Measurements from ENCODE around the gene ZBTB9.

Gene ZBTB9

DNA sequence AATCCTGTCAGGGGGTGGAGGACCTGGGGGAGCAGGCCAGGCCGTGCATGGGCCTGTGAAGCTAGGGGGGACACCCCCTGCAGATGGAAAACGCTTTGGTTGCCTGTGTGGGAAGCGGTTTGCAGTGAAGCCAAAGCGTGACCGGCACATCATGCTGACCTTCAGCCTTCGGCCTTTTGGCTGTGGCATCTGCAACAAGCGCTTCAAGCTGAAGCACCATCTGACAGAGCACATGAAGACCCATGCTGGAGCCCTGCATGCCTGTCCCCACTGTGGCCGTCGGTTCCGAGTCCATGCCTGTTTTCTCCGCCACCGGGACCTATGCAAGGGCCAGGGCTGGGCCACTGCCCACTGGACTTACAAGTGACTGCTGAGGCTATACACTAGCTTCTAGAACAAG is 1.8 kb downstream of the ZBTB9 start:
- TF ChIP-seq, protein P1, sequence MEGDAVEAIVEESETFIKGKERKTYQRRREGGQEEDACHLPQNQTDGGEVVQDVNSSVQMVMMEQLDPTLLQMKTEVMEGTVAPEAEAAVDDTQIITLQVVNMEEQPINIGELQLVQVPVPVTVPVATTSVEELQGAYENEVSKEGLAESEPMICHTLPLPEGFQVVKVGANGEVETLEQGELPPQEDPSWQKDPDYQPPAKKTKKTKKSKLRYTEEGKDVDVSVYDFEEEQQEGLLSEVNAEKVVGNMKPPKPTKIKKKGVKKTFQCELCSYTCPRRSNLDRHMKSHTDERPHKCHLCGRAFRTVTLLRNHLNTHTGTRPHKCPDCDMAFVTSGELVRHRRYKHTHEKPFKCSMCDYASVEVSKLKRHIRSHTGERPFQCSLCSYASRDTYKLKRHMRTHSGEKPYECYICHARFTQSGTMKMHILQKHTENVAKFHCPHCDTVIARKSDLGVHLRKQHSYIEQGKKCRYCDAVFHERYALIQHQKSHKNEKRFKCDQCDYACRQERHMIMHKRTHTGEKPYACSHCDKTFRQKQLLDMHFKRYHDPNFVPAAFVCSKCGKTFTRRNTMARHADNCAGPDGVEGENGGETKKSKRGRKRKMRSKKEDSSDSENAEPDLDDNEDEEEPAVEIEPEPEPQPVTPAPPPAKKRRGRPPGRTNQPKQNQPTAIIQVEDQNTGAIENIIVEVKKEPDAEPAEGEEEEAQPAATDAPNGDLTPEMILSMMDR (IDR thresholded peaks at IDR 0.05; ENCODE audit: extremely low read depth, missing control alignments) = no peak
- DNase-seq (ENCODE audit: low spot score) = no peak

DNA sequence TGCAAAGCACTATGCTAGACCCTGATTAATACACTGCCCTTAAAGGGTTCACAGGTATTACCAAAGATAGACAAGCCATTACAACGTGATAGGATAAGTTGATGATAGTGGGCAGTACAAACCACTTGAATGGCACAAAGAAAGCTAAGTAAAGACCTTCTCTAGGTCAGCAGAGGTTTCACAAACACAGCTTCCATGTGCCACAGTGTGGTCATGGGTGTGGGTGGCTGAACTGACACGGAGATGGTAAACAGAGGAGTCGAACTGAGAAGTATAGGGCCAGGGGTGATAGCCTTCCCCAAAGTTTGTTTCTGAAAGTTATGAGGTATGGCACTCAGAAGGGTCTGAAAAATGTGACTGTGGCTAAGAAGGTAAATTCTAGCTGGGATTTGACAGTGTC is 4.3 kb downstream of the ZBTB9 start:
- DNase-seq (ENCODE audit: low spot score) = no peak
- TF ChIP-seq, protein P1 (IDR thresholded peaks at IDR 0.05; ENCODE audit: extremely low read depth, missing control alignments) = no peak

DNA sequence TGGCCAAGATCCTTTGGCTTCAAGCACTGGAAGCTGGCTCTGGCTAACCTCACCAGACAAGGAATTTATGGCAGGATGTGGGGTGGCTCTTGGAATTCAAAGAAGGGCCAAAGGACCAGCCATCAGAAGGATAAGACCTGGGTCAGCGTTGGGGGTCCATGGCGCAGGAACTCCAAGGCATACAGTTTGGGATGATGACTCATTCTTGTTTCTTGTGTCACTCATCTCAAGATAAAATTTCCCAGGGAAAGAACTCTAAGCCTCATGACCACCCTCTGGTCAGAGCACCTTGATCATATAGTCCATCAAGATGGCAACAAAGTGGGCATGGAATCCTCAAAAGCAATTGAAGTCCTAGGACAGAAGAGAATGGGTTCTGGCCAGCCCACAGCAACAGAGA is 4.8 kb downstream of the ZBTB9 start:
- no peak for DNase-seq (ENCODE audit: low spot score)
- TF ChIP-seq, protein P1 (IDR thresholded peaks at IDR 0.05; ENCODE audit: extremely low read depth, missing control alignments) = no peak

DNA sequence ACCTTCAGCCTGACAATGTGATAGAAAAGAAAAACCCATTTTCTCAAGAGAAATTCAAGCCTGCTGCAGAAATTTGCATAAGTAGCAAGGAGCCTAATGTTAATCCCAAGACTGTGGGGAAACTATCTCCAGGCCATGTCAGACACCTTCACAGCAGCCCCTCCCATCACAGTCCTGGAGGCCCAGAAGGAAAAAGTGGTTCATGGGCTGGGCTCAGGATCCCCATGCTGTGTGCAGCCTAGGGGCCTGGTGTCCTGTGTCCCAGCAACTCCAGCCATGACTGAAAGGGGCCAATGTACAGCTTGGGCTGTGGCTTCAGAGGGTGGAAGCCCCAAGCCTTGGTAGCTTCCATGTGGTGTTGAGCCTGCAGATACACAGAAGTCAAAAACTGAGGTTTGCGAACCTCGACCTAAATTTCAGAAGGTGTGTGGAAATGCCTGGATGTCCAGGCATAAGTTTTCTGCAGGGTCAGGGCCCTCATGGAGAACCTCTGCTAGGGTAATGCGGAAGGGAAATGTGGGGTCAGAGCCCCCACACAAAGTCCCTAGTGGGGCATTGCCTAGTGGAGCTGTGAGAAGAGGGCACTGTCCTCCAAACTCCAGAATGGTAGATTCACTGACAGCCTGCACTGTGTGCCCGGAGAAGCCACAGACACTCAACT is 11.8 kb downstream of the ZBTB9 start:
- TF ChIP-seq, protein P1 (IDR thresholded peaks at IDR 0.05; ENCODE audit: extremely low read depth, missing control alignments) = no peak
- DNase-seq (ENCODE audit: low spot score) = no peak

DNA sequence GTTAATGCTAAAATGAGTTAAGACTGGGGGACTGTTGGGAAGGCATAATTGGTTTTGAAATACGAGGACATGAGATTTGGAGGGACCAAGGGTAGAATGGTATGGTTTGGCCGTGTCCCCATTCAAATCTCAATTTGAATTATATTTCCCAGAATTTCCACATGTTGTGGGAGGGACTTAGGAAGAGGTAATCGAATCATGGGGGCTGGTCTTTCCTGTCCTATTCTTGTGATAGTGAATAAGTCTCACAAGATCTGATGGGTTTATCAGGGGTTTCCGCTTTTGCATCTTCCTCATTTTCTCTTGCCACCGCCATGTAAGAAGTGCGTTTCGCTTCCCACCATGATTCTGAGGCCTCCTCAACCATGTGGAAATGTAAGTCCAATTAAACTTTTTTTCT is 12.7 kb downstream of the ZBTB9 start:
- TF ChIP-seq, protein P1 (IDR thresholded peaks at IDR 0.05; ENCODE audit: extremely low read depth, missing control alignments) = no peak
- no peak for DNase-seq (ENCODE audit: low spot score)

DNA sequence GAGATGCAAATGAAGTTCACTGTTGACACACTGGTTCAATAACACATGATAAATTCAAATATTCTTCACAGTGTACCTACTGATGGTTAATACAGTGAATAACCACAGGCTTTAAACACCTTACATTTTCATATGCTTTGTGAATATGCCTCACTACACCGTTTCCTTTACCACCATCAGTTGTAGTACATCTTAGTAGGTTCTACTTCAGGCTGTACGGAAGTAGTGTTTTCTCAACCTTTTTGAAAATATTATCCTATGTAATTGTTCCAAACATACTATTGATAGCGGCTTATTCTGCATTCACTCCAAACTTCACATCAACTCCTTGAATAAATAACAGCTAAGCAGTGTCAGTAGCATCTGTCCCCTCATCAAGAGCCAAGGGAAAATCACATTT is 15.3 kb downstream of the ZBTB9 start:
- TF ChIP-seq, protein P1 (IDR thresholded peaks at IDR 0.05; ENCODE audit: extremely low read depth, missing control alignments) = no peak
- DNase-seq (ENCODE audit: low spot score) = no peak

DNA sequence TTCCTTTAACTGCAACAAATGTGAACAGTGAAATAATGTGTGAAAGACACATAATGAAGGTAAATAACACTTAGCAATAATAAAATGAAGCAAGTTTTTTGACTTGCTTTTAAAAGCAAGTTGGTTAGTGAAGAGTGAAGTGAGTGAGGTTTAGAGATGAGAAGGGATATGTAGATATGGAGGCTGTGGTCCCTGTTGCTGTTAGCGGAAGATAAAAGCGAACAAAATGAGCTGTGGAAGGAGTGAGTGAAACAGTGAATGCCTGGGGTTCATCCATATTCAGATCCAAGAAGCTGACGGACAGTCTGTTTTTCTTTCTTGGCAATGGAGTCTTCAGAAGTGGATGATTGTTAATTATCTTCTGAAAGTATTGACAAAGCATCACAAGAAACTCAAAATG is 23.5 kb downstream of the ZBTB9 start:
- no peak for DNase-seq (ENCODE audit: low spot score)
- TF ChIP-seq, protein P1 (IDR thresholded peaks at IDR 0.05; ENCODE audit: extremely low read depth, missing control alignments) = no peak

Data from GM20000 (cell line).